ENCODE measurements around the gene SRSF7. TPM values are rescaled to one million over a fixed set of nuclear protein-coding genes. Genes with fewer than 3 reads are reported as not detected.

The SRSF7 gene
- total RNA-seq, 2 experiments from 2014 or later: 362 to 378 TPM

DNA sequence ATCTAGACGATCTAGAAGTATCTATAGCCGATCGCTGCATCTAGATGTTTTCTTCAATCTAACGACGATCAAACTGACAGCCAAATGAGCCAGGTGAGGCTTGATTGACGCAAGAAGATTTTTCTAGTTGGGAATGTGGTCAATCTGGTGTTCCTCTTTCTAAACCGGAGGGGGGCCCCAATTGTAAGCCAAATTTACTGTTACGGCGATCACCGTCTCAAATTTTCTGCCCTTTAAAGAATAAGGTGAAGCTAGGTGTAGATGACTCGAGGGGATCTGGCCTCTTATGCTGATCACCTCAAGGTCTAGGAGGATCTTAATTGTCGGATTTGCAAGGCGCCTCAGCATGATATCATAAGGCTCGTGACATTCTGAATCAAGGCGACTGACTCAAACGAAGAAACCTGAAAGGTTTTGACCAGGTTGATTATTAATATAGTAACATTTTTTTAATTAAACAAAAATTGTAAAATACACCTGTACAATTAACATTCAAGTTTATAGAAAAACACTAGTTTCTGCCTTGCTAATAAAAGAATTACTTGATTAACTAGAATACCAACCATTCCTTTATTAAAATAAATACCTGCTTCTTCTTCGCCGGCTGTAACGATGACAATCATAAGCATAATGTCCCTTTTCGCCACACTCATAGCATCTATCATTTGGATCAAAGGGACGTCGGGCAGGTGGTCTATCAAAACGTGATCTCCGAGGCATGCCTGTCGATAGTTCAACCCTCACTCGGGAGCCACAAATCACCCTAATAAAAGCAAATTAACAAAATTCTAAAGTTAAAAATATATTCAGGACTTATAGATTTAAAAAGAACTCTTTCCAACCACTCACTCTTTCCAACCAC is 2.0 kb downstream of the SRSF7 start:
- Mint-ChIP-seq H3K36me3 (peaks cover 68% of the 10 kb centered on the region), H3K4me3 (peak overlapping the region; percentile 94), H3K9me3 (ENCODE audit: low read depth) (no peaks in the 10 kb centered on the region), H3K27ac (peak overlapping the region; percentile 100), H3K4me1 (peaks cover 65% of the 10 kb centered on the region), H3K27me3 (peaks cover 3% of the 10 kb centered on the region)
- CTCF ChIA-PET: interaction anchor here (1.6 to 4.4 kb wide), 3 partner anchors 11 to 168 kb away, joined by 4 to 28 read pairs (median 5); partner anchors contain the start of gene HNRNPLL
- DNase-seq (peak; percentile 52), ATAC-seq (no peak)

DNA sequence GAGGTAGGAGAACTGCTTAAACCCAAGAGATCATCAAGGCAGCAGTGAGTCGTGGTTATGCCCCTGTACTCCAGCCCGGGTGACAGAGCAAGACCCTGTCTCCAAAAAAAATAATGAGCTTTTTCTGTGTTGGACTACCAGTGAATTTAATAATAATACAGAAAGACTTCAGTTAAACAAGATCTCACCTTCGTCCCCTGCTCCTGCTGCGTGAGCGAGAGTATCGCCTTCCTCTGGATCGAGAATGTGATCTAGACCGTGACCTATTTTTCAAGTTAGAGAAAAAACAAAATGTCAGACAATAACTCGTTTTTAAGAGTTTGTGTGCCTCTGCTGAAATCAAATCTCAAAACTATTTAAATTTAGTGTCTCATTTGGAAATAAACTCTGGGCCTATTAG is 2.8 kb downstream of the SRSF7 start:
- no peaks in the 10 kb centered on the region for H3K9me3 Mint-ChIP-seq (ENCODE audit: low read depth)
- CTCF ChIA-PET: interaction anchor here (0.8 to 4.4 kb wide), 5 partner anchors 10 to 167 kb away, joined by 3 to 28 read pairs (median 4); partner anchors contain the start of genes GEMIN6 and HNRNPLL
- H3K4me1 Mint-ChIP-seq: peaks cover 68% of the 10 kb centered on the region
- ATAC-seq (no peak), DNase-seq (no peak)
- peaks cover 75% of the 10 kb centered on the region for H3K36me3 Mint-ChIP-seq
- peaks cover 3% of the 10 kb centered on the region for H3K27me3 Mint-ChIP-seq
- peak overlapping the region; percentile 75 for H3K27ac Mint-ChIP-seq
- H3K4me3 Mint-ChIP-seq: peak overlapping the region; percentile 94

DNA sequence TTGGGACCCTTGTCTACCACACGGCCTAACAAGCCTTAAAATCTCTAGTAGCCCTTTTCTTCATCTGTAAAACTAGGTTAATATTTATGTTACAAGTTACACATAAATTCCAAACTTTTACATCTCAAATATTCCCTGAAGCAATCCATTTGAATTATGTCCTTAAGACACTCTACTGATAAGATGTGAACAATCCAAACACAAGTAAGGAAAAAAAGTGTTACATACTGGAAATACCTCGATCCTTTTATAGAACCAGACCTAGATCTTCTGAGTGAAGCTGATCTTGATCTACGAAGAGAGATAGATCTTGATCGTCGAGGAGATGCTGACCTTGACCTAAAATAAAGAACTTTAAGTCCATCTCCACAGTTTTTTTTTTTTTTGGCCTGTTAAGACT is 3.3 kb downstream of the SRSF7 start:
- H3K4me1 Mint-ChIP-seq: peaks cover 72% of the 10 kb centered on the region
- no peaks in the 10 kb centered on the region for H3K9me3 Mint-ChIP-seq (ENCODE audit: low read depth)
- ATAC-seq (no peak), DNase-seq (no peak)
- H3K4me3 Mint-ChIP-seq: peak overlapping the region; percentile 94
- CTCF ChIA-PET: interaction anchor here (0.7 to 4.4 kb wide), 8 partner anchors 9 to 211 kb away, joined by 3 to 28 read pairs (median 4); partner anchors contain the start of genes GEMIN6 and HNRNPLL
- H3K27ac Mint-ChIP-seq: peak overlapping the region; percentile 75
- H3K27me3 Mint-ChIP-seq: peaks cover 3% of the 10 kb centered on the region
- peaks cover 78% of the 10 kb centered on the region for H3K36me3 Mint-ChIP-seq

DNA sequence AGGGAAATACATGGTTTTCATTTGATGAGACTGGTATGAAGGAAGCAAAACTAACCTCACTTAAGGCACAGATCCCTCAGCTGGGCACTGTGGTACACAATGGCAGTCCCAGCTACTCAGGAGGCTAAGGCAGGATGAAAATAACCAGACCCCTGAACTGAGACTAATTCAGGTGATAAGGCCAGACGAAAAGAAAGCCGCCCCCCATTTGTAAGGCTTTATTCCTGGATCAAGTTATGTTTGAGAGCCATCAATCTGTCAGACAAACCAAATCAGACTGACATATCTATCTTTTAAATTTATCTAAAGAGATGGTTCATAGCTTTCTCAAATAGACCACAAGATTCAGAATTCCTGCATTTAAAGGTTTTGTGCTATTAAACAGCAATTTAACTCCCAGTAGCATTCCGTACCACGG is 4.1 kb downstream of the SRSF7 start:
- no peak for ATAC-seq
- no peaks in the 10 kb centered on the region for H3K9me3 Mint-ChIP-seq (ENCODE audit: low read depth)

DNA sequence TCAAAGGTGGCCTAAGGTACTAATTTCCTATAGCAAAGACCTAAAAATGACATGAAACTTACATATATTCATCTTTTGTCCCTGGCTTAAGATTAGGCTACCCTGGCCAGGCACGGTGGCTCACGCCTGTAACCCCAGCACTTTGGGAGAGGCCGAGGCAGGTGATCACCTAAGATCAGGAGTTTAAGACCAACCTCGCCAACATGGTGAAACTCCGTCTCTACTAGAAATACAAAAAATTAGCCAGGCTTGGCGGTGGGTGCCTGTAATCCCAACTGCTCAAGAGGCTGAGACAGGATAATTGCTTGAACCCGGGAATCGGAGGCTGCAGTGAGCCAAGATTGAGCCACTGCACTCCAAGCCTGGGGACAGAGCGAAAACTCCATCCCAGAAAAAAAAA is 5.9 kb downstream of the SRSF7 start:
- Mint-ChIP-seq H3K27ac (peak overlapping the region; percentile 78), H3K27me3 (no peaks in the 10 kb centered on the region), H3K9me3 (ENCODE audit: low read depth) (no peaks in the 10 kb centered on the region), H3K4me3 (peak overlapping the region; percentile 94), H3K36me3 (peaks cover 82% of the 10 kb centered on the region), H3K4me1 (peaks cover 78% of the 10 kb centered on the region)
- no peak for DNase-seq
- no peak for ATAC-seq
- CTCF ChIA-PET: interaction anchor here (1.8 to 6.3 kb wide), 5 partner anchors 143 to 209 kb away, joined by 4 to 47 read pairs (median 14); partner anchors contain the start of gene HNRNPLL

More for the DNA sequence above, 4.1 kb downstream of the SRSF7 start:
- peaks cover 82% of the 10 kb centered on the region for H3K36me3 Mint-ChIP-seq
- H3K4me3 Mint-ChIP-seq: peak overlapping the region; percentile 94
- DNase-seq: no peak
- H3K27ac Mint-ChIP-seq: peak overlapping the region; percentile 78
- H3K4me1 Mint-ChIP-seq: peaks cover 73% of the 10 kb centered on the region
- H3K27me3 Mint-ChIP-seq: peaks cover 3% of the 10 kb centered on the region
- CTCF ChIA-PET: interaction anchor here (0.7 to 4.4 kb wide), 5 partner anchors 145 to 239 kb away, joined by 3 to 28 read pairs (median 4); partner anchors contain the start of gene HNRNPLL

DNA sequence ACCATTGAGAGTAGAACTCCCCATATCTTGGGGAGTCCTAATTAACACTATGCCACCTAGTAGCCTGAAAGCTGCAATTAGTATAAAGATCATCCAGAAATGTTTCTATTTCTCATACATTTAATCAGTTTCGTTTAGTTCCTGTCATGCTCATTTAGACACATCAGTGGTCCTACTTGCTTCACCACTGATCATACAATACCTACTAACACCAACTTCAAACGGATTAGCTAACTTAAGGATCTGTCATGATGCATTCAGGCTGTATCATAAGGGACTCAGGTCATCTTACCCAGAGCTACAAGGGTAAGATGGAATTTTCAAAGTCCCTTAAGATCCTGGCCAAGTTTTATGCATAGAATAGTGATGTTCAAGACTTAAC is 6.8 kb downstream of the SRSF7 start:
- Mint-ChIP-seq H3K27me3 (no peaks in the 10 kb centered on the region), H3K36me3 (peaks cover 80% of the 10 kb centered on the region), H3K4me1 (peaks cover 78% of the 10 kb centered on the region), H3K4me3 (peak overlapping the region; percentile 22), H3K9me3 (ENCODE audit: low read depth) (no peaks in the 10 kb centered on the region), H3K27ac (peak overlapping the region; percentile 78)
- no peak for DNase-seq
- ATAC-seq: peak; percentile 4
- CTCF ChIA-PET: interaction anchor here (0.5 to 6.3 kb wide), 8 partner anchors 17 to 1319 kb away, joined by 3 to 47 read pairs (median 5); no protein-coding TSS in a partner anchor

DNA sequence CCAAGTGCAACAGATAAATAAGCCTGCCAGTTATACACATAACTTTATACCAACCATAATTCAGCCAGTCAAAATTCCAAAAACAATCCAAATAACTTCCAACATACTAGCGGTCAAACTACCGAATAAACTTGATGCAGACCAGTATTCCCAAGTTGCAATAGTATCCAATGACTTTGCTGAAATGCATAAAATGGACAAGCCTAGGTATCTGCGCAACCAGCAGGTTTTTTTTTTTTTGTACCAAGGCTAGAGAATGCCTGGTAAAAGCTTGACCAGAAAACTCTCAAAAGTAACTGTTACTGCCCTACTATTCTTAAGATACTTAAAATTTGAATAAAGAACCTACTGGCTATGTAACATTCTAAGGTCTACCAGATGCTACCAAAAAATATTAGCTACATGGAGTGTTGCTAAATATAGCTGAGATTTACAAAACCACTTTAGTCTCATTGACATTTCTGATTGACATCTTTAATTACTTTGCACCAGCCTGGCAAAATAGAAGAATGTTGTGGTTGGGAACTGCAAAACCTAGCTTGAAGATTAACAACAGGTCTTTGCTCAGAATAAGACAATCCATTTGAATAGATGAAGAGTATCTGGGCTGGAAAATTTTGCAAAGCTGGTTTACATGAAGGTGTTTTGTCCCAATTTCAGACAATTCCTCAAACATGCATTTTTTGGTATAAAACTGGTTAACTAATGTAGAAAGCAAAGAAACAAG is 7.3 kb downstream of the SRSF7 start:
- Mint-ChIP-seq H3K27ac (peak overlapping the region; percentile 78), H3K36me3 (peaks cover 79% of the 10 kb centered on the region), H3K4me3 (peak overlapping the region; percentile 22), H3K27me3 (no peaks in the 10 kb centered on the region), H3K9me3 (ENCODE audit: low read depth) (no peaks in the 10 kb centered on the region), H3K4me1 (peaks cover 78% of the 10 kb centered on the region)
- DNase-seq: no peak
- CTCF ChIA-PET: interaction anchor here (0.5 to 6.3 kb wide), 16 partner anchors 9 to 1319 kb away, joined by 3 to 47 read pairs (median 4); partner anchors contain the start of genes GALM and HNRNPLL
- no peak for ATAC-seq

DNA sequence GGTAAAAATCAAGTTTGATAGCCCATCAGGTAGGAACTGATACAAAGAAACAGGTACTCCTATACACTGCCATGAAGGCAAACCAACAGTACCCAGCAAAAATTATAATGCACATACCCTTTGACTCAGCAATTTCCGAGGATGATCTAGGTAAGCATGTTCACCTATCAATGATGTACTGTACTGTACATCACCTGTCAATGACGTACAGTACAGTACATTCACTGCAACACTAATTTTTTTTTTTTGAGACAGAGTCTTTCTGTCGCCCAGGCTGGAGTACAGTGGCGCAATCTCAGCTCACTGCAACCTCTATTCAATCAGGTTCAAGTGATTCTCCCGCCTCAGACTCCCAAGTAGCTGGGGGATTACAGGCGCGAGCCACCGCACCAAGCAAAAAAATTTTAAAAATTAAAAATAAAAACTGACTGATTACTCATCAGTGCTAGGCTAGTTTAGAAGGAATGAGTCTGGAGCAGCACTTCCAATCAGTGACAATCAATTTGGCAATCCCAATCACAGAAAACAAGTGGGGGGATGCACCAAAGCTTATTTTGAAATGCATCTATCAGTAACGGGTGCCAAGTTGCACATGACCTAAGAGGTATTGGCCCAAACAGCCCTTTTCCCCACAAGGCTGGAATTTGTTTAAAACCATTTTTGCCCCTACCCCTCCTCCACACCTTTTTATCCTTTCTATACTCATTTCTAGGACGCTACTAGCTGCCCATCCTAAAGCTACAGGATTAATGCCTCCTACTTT is 8.2 kb downstream of the SRSF7 start:
- H3K4me3 Mint-ChIP-seq: no peak overlapping the region
- peak overlapping the region; percentile 78 for H3K27ac Mint-ChIP-seq
- DNase-seq (no peak), ATAC-seq (peak; percentile 10)
- peaks cover 77% of the 10 kb centered on the region for H3K36me3 Mint-ChIP-seq
- CTCF ChIA-PET: interaction anchor here (0.6 to 6.3 kb wide), 16 partner anchors 10 to 427 kb away, joined by 3 to 47 read pairs (median 4); partner anchors contain the start of genes GALM and HNRNPLL
- H3K9me3 Mint-ChIP-seq (ENCODE audit: low read depth): no peaks in the 10 kb centered on the region
- H3K27me3 Mint-ChIP-seq: no peaks in the 10 kb centered on the region
- H3K4me1 Mint-ChIP-seq: peaks cover 72% of the 10 kb centered on the region

DNA sequence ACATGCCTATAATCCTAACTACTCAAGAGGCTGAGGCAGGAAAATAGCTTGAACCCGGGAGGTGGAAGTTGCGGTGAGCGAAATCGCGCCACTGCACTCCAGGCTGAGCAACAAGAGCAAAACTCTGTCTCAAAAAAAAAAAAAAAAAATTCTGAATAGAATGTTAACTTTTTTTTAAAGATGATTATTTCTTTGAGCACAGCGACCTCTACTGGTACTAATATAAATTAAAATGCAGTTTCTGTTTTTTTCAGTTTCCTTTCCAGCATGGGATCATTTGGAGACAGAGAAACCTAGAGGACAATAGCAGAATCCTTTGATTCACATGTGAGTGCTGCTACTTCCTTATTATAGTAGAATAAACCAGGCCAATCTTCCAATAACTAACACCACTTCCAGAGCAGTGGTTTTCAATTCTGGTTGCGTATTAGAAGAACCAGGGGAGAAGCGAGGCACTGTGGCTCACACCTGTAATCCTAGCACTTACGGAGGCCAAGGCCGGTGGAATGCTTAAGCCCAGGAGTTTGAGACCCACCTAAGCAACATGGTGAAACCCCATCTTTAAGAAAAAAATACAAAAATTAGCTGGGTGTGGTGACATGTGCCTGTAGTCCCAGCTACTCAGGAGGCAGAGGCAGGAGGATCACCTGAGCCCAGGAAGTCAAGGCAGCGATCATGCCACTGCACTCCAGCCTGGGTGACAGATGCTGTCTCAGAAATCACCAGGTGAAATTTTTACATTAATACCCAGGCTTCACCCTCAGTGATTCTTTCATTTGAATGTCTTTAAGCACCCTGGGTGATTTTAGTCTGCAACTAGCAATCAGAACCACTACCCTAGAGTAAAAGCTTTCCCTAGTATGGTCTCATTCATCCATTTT is 10.1 kb downstream of the SRSF7 start:
- no peaks in the 10 kb centered on the region for H3K9me3 Mint-ChIP-seq (ENCODE audit: low read depth)
- H3K36me3 Mint-ChIP-seq: peaks cover 68% of the 10 kb centered on the region
- H3K4me1 Mint-ChIP-seq: peaks cover 54% of the 10 kb centered on the region
- no peak overlapping the region for H3K4me3 Mint-ChIP-seq
- peak; percentile 13 for ATAC-seq
- H3K27me3 Mint-ChIP-seq: no peaks in the 10 kb centered on the region
- no peak for DNase-seq
- H3K27ac Mint-ChIP-seq: peak overlapping the region; percentile 72
- CTCF ChIA-PET: interaction anchor here (0.7 to 6.3 kb wide), 23 partner anchors 10 to 233 kb away, joined by 3 to 47 read pairs (median 4); partner anchors contain the start of genes HNRNPLL and SRSF7

DNA sequence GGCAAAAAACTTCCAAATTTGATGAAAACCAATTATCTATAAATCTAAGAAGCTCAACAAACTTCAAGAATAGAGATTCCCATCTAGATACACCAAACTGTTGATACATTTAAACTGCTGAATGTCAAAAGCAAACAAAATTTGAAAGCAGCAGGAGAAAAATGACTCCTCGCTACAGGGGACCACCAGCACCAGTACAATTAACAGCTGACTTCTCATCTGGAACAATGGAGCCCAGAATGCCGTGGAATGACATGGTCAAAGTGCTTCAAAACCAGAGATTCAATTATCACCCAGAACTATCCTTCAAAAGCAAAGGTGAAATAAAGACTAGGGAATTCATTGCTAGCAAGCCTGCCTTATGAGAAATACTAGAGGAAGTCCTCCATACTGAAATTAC is 11.6 kb downstream of the SRSF7 start:
- ATAC-seq (no peak), DNase-seq (no peak)
- peaks cover 59% of the 10 kb centered on the region for H3K36me3 Mint-ChIP-seq
- H3K9me3 Mint-ChIP-seq (ENCODE audit: low read depth): no peaks in the 10 kb centered on the region
- no peak overlapping the region for H3K4me3 Mint-ChIP-seq
- CTCF ChIA-PET: interaction anchor here (0.7 to 6.3 kb wide), 9 partner anchors 12 to 836 kb away, joined by 3 to 47 read pairs (median 5); no protein-coding TSS in a partner anchor
- peaks cover 38% of the 10 kb centered on the region for H3K4me1 Mint-ChIP-seq
- no peaks in the 10 kb centered on the region for H3K27me3 Mint-ChIP-seq
- H3K27ac Mint-ChIP-seq: peak overlapping the region; percentile 32

DNA sequence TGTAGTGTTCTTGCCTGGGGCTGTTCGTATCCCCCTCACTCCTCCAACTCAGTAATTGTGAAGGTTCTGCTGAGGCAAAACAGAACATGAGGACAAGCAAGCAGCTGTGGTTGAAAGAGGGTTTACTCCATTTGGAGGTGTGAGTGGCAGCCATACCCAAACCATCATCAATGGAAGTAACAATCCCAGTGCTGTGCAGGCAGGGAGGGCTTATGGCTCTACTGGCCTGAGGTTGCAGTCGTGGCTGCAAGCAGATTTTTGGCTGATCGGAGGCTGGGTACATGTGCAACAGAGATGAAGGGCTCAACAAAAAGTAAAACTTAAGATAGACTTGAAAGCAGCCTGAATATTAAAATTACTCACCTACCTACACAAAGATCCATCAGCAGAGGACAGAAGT is 13.2 kb downstream of the SRSF7 start:
- CTCF ChIA-PET: interaction anchor here (0.7 to 1.3 kb wide), 3 partner anchors 40 to 202 kb away, joined by 4 to 5 read pairs (median 5); no protein-coding TSS in a partner anchor
- no peak for ATAC-seq

More for the DNA sequence above, 13.2 kb downstream of the SRSF7 start:
- no peak overlapping the region for H3K27ac Mint-ChIP-seq
- no peaks in the 10 kb centered on the region for H3K9me3 Mint-ChIP-seq (ENCODE audit: low read depth)
- H3K4me1 Mint-ChIP-seq: peaks cover 24% of the 10 kb centered on the region
- peaks cover 57% of the 10 kb centered on the region for H3K36me3 Mint-ChIP-seq
- H3K27me3 Mint-ChIP-seq: no peaks in the 10 kb centered on the region
- no peak for DNase-seq
- no peak overlapping the region for H3K4me3 Mint-ChIP-seq
